ENCODE results near the gene NYAP2.

NYAP2 gene

DNA sequence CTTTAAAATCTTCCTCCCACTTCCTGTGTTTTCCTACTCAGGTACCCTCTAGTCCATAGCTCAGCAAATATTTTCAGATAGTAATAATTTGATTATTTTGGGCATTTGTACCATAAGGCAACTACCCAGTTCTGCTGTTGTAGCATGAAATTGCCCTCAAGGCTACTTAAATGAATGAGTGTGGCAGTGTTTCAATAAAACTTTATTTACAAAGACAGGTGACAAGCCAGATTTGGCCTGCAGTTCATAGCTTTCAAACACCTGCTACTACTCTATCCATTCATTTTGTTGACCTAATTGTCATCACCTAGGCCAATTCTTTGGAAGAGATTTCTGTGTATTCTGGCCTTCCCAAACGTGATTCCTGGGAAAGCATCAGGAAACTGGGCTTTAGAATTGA is 28.9 kb downstream of the NYAP2 start:
- DNase-seq (ENCODE audit: low read depth in 1 of 2, low spot score in 1 of 2) = no peak

DNA sequence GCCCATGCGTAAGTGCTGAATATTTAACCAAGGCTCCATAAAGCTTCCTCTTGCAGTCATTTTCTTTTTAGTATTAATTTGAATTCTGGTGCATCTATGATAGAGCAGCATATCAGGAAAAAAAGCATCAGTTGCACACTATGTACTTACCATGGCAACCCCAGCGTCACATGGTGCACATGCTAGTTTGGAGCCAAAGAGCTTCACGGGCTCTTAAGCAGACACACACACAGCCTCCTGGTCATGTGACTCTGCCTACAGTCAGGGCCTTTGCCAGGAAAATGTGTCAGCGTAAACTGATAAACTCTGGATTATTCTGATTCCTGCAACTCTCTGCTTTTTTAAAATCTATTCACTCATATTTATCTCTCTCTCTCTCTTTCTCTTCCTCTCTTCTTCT is 30.2 kb downstream of the NYAP2 start:
- DNase-seq (ENCODE audit: low read depth in 1 of 2, low spot score in 1 of 2) = no peak

DNA sequence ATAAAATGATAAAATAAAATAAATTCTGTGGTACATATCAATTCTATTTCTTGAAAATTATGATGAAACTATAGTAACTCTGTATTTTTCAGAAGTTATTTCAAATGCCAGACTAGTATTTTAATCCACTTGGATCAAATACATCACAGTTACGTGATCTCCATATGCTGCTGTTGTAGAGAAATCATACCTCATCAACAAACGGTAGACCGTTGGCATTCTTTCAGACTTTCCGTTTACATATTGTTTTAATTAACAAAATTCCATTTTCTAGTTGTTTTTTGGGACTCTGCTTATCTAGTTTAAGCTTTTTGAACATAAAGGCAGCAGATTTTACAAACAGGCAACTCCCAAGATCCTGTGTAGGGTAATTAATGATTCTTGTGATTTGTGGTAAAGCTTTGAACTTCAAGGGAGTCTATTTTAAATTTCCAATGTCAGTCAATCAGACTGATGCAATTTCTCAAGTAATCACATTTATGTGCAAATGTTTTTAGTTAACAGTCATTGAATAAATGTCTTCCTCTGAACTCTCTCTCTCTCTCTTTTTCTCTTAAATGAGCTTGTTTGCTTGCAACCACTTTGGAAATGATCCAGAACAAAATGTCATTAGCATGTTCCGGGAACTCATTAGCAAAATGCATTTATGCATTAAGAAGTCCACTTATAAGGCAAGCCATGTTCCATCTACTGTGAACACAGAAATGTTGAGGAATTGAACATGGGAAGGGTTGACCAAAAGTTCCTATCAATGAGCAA is 31.8 kb downstream of the NYAP2 start:
- DNase-seq (ENCODE audit: low read depth in 1 of 2, low spot score in 1 of 2) = no peak

DNA sequence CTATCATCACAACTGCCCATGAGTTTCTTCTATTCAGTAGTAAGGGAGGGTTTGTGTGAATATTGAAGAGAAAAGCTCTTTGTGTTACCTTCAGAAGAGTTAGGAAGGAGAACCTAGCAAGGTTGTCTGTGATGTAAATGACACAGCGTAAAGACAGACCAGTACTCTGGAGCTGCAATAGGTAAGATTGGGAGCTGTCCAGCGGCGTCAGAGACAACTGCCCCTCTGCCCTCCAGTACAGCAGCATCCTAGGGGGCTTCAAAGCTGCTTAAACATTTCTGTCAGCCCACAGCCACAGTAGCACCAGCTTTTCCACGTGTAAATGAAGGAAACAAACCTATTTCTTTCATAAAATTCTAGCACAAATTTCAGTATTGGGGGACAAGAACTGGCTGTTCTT is 34.5 kb downstream of the NYAP2 start:
- DNase-seq (ENCODE audit: low read depth in 1 of 2, low spot score in 1 of 2) = no peak

DNA sequence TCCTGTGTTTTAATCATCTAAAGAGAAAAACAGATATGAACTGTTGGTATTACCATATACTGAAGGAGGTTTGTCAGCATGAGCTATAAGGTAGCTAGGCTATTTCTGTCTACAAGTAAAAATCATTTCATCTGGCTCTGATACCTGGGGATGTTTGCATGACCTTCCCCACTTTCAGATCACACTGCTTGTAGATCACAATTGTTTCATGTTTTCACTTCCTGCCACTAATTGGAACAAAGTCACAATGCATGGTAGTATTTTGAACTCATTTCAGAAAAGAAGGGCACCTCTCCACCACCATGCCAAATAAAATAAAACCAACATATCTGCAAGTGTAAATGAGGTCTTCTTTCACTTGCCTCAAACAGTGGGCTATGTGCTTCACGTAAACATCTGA is 37.8 kb downstream of the NYAP2 start:
- no peak for DNase-seq (ENCODE audit: low read depth in 1 of 2, low spot score in 1 of 2)

DNA sequence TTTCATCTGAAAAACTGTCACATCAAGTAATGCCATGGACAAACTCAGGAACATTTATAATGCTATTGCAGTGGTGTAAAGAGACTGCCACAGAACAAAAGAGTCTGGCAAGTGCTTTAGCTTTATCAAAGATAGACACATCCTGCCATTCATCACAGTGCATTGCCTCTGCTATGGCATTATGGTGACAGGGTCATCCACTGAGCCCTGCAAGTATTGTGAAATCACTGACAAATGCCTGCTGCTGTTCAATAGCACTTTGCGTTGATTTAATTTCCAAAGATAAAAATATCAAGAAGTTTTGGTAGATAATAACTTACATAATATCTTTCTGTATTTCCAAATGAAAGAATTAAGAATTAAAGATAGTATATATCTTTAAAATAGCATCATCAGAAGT is 38.7 kb downstream of the NYAP2 start:
- no peak for DNase-seq (ENCODE audit: low read depth in 1 of 2, low spot score in 1 of 2)

DNA sequence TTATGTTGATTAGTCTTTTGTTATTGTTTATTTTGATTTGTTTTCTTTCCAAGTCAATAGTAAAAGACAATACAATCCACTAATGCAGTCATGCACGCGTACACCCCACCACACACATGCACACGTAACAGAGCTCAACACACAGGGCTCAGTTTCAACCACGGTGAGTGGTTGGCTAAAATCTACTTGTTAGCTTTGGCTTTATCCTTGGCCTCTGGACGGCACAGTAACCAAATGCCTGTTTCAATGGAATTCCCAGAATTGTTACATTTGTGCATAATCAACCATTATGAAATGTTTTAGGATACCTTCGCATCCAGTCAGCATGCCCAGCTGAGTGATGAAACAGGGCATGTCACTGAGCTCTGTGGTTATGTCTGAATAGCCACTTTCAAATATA is 53.2 kb downstream of the NYAP2 start:
- DNase-seq (ENCODE audit: low read depth in 1 of 2, low spot score in 1 of 2) = no peak

DNA sequence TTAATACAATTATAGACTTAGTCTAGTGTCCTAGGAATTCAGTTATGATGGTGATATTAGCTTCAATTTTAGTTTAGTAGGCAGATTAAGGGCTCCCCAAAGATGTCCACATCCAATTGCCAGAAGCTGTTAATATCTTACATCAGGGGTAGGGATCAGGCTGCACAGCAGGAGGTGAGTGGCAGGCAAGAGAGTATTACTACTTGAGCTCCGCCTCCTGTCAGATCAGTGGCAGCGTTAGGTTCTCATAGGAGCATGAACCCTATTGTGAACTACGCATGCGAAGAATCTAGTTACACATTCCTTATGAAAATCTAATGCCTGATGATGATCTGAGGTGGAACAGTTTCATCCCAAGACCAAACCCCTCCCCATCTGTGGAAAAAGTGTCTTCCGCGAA is 54.9 kb downstream of the NYAP2 start:
- no peak for DNase-seq (ENCODE audit: low read depth in 1 of 2, low spot score in 1 of 2)

DNA sequence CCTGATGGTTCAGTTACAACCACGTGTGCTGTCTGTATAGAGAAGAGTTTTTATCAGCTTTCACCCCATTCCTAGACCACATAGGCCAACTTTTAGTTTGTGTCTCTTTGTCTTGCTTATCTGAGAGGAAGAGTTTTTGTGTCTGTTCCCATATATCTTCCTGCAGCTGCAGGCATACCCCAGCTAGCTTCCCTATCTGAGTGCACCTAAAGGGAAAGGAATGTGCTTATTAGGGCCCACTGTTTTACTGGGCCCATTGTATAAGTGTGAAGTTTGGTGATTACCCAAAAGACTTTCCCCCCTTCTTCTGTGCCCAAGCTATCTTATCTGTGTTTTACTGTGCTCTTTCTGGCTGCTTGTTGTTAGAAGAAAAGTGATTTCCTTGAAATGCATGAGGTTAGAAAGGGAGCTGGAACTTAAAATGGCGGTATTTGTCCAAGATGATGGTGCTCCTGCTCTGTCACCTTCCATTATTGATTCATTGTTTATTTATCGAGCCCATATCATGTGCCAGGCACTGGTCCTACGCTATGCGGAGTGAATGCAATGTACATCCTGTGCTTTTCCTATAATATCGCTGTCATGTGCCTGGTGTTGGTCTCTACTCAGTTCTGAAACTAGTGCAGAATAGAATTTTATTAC is 57.2 kb downstream of the NYAP2 start:
- no peak for DNase-seq (ENCODE audit: low read depth in 1 of 2, low spot score in 1 of 2)

DNA sequence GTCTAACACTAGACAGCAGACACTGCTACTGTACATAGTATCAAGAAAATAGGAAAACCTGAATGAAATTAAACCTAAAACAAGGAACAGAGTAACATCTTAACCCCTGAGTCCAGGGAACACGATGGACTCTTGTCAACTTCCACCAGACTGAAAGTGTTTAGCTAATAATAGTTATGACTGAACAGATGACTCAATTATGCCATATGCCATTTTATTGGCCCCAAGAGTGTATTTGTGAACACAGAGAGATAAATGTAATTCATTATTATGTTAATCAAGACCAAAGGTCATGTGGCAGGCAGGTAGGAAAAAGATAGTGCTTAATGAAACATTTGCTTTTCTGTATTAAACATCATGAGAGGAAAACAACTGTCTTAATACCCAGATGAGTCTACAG is 58.0 kb downstream of the NYAP2 start:
- no peak for DNase-seq (ENCODE audit: low read depth in 1 of 2, low spot score in 1 of 2)

DNA sequence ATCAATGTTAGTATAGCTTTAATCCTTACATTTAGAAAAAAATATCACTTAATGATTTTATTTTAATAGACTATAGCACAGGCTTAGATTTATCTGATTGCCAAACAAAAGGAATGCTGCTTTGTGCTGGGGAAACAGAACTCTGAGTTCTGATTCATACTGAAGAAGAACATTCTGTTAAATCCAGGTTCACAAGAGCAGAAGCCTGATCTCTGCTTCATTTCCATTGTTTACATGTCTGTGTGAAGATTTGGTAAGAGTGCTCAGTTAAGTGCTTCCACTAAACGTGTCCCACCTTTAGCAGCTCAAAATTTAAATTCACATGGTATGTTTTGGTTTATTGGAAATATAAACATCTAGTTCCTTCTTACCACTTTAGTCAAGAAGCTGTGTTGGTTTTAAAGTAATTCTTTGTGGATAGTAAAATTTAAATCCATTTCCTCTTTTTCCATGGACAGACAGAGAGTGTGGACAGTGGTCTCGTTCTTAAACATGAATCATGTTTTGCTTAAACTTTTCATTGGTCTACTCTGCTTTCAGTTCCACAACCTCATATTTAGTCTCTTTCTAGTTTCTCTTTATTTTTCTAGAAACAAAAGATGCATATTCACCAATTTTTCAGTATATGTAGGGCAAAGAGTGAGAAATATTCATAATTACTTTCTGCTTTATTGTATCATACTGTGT is 59.1 kb downstream of the NYAP2 start:
- DNase-seq (ENCODE audit: low read depth in 1 of 2, low spot score in 1 of 2) = no peak

DNA sequence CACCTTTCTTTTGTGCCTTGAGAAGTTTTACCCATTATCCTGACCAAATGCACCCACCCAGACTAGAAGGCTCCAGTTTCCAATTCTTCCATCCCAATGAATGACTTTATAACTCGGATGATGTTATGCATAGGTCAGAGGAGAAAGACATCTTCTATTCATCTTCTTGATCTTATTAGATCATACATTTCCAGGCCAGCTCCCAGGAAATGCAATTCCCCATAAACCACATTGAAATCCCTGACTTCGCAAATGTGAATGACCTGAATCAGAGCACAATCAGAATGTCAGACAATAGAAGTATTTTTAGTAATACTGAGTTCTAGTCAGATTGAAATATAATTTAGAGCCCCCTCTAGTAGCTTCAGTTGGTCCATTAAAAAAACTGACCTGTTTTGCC is 62.9 kb downstream of the NYAP2 start:
- DNase-seq (ENCODE audit: low read depth in 1 of 2, low spot score in 1 of 2) = no peak

DNA sequence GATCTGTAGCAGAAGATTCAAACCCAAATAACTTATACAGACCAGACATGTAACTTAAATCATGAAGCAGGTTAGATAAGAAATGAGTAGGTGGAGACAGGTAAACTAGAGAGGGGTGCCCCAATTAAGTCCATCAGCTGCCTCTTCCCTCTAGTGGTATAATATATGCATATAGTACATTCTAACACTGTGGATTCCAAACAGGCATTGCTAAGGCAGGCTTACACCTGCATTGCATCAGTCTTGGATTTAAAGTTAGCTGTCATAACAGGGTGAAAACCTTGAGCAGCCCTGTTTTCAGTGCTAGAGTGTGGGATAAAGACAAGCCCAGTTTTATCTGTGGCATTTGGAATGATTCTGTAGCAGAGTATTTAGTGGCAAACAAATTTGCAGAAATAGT is 63.4 kb downstream of the NYAP2 start:
- no peak for DNase-seq (ENCODE audit: low read depth in 1 of 2, low spot score in 1 of 2)

DNA sequence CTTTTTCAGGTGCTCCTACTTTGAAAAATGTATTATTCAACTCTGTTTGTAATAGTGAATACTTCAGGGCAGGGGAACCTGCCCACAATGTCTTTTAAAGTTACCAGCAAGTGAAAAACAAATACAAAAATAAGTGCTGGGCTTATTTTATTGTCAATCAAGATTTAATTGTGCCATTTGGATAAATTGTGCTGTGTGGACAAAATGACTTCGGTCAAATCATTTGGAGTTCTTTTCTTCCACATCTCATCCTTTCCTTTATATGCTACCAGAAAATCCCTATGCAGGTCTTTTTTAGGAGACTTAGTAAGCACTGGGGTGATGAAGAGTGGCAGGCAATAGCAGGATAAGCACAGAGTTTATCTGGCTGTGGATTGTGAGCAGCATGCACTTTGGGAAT is 63.9 kb downstream of the NYAP2 start:
- no peak for DNase-seq (ENCODE audit: low read depth in 1 of 2, low spot score in 1 of 2)

DNA sequence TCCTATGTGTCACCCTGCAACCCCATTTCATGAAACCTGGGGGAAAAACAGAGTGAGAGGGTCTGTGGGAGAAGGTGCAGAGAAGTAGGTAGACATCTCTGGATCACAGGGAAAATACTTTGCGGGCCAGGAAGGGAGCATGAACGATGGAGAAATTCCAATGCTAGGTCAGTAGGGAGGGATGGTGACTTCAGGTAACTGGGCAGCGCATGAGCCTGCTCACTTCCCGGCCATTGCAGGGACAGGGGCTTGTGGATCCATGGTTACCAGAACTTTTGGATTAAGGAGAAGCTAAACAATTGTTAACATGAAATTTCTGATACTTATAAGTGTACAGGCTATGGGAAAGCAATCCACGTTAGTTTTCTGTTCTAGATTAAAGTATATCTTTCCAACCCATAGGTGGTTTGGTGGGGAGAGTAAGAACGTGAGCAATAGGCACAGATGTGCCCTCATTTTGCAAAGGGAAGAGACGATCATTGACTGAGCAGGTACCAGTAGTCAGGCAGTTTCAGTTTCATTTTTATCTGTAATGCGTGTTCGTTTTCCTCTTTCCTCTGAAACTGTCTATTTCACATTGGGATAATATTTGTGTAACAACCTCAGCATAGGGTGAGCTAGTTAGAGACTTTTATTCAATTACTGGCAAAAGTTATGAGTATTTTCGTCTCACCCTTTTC is 65.0 kb downstream of the NYAP2 start:
- DNase-seq (ENCODE audit: low read depth in 1 of 2, low spot score in 1 of 2) = no peak

DNA sequence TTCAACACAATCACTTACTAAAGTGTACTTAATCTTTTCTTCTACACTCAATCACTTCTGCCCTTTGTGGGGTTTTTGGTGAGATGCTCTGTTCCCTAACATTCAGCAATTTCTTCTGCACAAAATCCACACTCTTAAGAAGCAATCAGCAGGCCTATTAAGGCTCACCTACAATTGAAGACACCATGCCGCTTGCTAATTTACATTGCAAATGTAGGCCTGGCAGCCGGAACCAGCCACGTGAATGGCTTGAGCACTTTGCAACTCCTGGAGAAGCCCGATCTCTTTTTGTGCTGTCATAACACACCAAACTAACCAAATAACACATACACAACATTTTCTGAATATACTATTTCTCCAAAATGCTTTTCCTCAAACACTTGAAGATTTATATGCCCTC is 66.3 kb downstream of the NYAP2 start:
- DNase-seq (ENCODE audit: low read depth in 1 of 2, low spot score in 1 of 2) = no peak

DNA sequence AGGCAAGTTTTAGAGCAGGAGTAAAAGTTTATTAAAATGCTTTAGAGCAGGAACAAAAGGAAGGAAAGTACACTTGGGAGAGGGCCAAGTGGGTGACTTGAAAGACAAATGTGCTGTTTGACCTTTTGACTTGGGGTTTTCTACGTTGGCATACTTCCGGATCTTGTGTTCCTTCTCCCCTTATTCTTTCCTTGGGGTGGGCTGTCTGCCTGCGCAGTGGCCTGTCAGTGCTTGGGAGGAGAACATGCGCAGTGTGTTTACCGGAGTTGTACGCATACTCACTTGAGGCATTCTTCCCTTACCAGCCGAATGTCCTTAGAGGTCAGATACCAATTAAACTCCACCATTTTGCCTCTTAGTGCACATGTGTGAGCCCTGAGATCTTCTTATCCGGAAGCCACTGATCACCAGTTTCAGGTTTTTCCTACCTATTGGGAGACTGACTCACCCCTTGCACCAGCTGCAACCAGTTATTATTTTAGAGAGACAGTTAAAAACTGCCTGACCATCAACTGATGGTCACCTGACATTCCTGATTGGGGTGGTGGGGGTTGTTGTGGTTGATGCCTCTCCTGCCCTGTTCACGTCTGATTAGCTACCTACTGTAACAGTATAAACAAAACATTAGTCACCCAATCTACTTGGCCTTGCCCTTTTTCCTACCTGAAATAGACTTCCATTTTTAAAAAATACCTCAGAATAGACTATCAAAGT is 67.5 kb downstream of the NYAP2 start:
- no peak for DNase-seq (ENCODE audit: low read depth in 1 of 2, low spot score in 1 of 2)

DNA sequence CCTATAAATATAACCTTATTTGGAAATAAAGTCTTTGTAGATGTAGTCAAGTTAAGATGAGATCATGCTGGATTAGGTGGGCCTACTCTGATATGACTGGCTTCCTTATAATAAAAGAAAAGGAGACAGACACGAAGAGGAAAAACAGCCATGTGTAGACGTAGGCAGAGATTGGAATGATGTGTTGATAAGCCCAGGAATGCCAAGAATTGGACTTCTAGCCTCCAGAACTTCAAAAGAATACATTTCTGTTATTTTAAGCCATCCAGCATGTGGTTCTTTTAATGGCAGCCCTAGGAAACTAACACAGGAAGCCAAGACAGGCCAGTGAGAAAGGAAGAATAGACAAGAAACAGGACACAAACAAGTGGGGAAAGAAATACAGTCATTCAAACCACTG is 68.6 kb downstream of the NYAP2 start:
- DNase-seq (ENCODE audit: low read depth in 1 of 2, low spot score in 1 of 2) = no peak

DNA sequence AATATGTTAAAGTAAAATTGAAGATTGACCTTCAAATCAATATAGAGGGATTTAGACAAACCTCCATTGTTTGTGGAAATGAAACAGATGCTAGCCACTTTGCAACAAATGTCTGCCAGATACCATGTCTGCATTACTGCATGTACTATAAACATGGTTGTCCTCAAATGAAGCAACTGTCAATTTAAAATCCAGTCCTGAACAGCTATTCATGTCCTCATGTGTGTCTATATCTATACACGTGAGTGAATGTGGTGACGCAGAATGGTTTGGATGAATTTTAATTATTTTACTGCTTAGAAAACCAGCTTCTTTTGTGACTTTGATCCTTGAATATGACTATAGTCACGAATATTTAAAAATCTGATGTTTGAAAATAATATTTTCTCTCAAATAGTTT is 71.5 kb downstream of the NYAP2 start:
- DNase-seq (ENCODE audit: low read depth in 1 of 2, low spot score in 1 of 2) = no peak

DNA sequence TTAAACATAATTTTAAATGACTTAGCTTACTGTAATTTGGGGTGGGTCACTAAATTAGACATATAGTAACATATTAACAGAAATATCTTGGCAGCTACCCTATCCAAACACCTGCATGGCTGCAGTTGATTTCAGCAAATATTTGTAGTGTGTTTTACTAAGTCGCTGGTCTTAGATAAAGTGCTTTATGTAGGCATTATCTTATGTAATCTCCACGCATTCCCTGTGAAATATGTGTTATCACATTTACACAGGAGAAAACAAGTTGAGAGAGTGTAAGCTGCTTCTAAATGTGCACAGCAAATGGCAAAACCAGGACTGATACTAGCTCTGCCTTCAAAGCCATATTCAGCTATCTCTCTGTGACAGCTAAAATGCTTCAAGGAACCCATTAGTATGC is 72.0 kb downstream of the NYAP2 start:
- no peak for DNase-seq (ENCODE audit: low read depth in 1 of 2, low spot score in 1 of 2)

DNA sequence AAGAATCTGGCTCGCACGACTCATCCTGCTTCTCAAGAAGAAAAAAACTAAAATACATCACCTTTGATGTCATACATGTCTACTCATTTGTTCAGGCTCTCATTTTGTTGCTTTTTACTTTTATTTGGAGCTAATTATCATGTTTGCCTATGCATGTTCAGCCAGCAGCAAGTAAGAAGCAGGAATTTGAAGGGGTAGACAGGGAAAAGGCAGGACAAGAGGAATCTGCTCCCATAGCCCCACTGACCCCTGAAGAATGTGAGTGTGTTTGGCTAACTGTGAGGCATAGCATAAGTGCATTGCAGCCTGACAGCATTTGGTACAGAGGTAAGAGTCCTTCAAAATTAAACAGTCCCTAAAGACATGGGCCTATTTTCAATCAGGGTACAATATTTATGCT is 72.7 kb downstream of the NYAP2 start:
- no peak for DNase-seq (ENCODE audit: low read depth in 1 of 2, low spot score in 1 of 2)
